ENCODE results near the gene TNS3.

TNS3 gene

DNA sequence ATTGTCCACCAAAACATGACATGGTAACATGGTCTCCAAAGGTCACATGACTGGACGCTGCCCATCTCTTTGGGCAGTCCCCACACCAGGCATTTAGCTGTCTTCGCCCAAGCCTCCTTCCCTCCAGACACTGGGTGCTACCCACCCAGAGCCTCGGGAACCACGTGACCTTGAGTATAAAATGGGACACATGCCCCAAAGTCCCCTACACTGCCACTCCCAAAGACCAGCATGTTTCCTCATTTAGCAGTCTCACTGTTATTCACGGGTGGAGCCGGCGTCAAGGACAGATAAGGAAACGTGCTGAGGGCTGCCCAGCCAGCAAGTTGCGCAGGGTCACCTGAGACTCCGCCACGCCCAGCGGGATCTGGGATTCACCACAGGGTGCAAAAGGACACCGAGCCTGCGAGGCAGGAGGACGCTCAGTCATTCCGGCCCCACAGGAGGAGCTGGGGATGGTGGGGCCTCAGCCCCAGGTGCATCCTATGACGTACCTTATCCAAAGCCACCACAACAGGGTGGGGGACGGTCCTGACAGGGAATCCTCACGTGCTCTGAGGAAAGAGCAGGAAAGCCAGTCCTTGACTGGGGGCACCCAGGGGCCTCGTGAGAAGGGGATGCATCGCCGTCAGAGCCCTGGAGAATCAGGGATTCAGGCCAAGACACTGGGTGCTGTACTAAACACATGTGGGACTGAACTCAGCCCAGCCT lies 226.9 kb downstream of the TNS3 start:
- Histone ChIP-seq H3K27ac (no peak overlapping the region), H3K4me3 (no peak overlapping the region)

GRCh38 chr7:47354071-47354470 lies 227.8 kb downstream of the TNS3 start:
- H3K27ac ChIP-seq, result no peak overlapping the region
- H3K4me3 ChIP-seq, result no peak overlapping the region

- H3K4me3 ChIP-seq, result no peak overlapping the region
Measured at GRCh38 chr7:47352394-47352968, 229.4 kb downstream of the TNS3 start.

GRCh38 chr7:47351233-47352154 lies 230.4 kb downstream of the TNS3 start:
- Histone ChIP-seq H3K27ac (no peak overlapping the region), H3K4me3 (no peak overlapping the region)

More at GRCh38 chr7:47352394-47352968, 229.4 kb downstream of the TNS3 start:
- H3K27ac ChIP-seq, result no peak overlapping the region

DNA sequence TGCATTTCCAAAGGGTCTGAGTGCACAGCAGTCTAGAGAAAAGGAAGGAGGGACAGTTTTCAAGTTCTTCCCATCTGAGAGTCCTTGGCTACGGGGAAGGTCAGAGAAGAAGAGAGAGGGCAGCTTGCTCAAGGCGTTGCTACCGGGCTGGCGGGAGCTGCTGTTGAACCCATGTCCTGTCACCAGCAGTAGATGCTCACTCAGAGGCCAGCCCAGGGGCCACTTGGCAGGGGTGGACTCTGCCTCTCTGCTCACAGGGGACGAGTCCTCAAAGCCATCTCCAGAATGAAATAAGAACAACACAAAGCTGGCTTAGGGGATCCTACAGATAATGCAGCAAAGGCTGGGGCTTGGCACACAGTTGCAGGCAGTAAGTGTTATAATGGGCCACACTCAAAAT lies 231.5 kb downstream of the TNS3 start:
- Histone ChIP-seq H3K27ac (no peak overlapping the region), H3K4me3 (no peak overlapping the region)

DNA sequence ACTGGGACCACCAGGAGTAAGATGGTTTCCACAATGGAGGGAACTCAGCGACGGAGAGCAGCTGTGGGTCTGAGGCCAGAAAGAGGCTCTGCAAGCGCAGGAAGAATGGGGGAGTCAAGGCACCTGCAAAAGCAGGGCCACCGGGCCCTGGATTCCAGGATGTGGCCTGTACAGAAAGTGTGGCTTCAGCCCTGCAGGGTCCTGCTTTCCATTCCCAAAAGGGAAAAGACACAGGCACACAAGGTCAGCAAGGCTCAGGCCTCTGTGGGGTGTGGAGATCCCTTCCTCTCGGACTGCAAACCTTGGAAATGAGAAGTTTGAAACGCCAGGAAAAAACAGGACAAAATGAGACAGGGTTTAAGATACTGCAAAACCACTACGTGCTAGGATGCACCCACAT lies 232.5 kb downstream of the TNS3 start:
- H3K27ac ChIP-seq, result no peak overlapping the region
- H3K4me3 ChIP-seq, result no peak overlapping the region

GRCh38 chr7:47347816-47348385 lies 234.0 kb downstream of the TNS3 start:
- no peak overlapping the region for H3K27ac ChIP-seq
- no peak overlapping the region for H3K4me3 ChIP-seq

DNA sequence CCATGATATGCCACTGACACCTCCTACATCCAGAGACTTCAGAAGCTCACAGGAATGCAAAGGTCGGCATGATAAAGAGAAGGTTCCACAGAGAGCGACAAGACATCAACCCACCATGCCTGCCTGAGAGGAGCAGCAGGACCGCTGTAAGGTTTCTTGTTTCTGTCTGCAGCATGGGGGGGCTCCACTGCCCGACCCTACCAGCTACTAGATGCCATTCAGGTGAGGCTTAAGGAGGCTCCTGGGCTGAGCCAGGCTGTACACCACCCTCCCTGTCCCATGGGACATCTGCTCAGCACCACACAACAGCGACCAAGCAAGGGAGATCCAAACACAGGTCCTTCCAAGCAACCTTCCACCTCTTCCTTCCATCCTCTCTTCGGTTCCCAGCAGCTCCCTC lies 234.6 kb downstream of the TNS3 start:
- no peak overlapping the region for H3K4me3 ChIP-seq
- no peak overlapping the region for H3K27ac ChIP-seq

- H3K4me3 ChIP-seq, result no peak overlapping the region
- peak overlapping the region in 1 of 21 experiments; percentile 36 for H3K27ac ChIP-seq
Measured at GRCh38 chr7:47346377-47346914, 235.5 kb downstream of the TNS3 start.

DNA sequence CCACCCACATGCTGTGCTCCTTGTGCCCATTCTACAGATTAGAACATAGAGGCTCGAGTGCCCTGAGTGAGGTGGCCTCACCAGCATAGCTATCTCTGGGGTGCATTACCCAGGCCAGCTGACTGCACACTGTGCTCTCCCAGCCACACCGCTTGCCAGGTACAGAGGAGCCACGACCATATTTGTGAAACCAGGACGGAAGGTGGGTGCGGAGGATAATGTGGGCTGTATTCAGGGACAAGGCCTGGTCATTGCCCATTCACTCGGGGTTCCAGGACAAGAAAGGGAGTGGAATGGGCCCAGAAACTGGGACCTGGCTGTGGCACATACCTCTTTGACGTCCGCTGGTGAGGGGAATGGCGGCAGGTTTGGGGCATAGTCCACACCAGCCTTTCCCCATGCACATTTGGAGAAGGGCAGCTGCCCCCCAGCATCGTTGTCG lies 236.0 kb downstream of the TNS3 start:
- Histone ChIP-seq H3K27ac (no peak overlapping the region), H3K4me3 (no peak overlapping the region)

DNA sequence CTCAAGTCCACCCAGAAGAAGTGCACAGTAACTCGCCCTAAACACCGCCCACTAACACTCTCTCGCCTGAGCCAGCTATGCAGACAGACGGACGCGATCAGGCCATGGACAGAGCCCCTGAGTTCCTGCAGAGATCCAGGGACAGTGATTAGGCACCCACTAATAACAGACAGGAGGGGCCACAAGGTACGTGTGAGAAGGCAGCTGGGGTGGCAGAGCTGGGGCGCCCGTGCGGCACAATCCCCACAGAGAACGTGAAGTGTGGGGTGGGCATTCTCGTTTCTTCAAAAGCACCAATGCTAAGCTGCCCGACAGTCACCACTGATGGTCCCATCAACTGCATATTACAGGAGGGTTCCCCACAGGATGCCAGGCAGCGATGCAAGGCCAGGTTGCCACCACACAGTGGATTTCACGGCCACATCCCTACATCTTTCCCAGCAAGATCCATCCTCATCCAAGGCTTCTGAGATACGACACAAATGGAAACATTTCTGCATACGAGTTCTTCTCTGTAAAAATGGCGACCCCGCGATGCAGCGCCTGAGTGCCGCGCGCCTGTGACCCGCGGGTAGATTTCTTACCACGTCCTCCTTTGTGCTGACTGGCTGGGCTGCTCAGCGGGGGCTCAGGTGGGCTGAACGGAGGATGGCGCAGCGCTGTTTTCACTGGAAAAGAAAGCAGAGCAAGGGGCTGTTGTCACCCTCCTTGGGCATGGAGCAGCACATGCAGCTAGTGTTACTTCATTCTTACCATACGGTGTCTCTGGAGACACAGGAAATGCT lies 237.5 kb downstream of the TNS3 start:
- no peak overlapping the region for H3K27ac ChIP-seq
- no peak overlapping the region for H3K4me3 ChIP-seq

GRCh38 chr7:47343061-47343455 lies 238.9 kb downstream of the TNS3 start:
- Histone ChIP-seq H3K27ac (no peak overlapping the region), H3K4me3 (no peak overlapping the region)

DNA sequence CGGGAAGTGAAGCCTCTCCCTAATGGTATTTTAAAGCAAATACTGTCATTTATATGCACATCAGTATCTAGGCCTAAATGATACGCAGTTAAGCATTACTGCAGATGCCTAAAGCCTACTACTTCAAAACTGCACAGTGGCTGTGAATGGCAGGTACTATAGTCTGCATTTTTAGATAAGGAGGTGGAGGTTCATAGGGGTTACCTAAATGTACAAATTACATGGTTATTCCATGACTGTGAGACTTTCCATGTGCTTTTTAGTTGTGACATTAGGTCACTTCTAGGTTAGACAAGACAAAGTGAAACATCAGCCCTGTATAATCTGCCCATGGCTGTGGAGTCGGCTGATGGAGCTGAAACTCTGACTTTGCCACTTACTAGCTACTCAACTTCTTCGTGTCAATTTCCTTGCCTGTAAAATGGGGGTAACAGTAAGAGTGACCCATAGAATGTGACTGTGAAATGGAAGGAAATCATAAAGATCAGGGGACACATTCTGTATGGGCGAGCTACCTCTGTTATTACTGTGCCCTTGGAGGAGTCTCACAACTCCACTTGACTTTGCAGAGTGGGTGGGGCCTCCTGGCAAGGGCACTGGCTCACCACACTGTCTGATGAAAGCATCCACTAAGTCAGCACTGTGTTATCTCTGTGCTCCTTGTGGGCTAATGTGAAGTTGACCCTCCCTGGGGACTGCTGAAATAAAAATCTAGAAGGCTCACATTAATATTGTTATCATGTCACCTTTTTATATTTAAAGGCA lies 239.4 kb downstream of the TNS3 start:
- no peak overlapping the region for H3K27ac ChIP-seq
- no peak overlapping the region for H3K4me3 ChIP-seq

GRCh38 chr7:47340517-47340916 lies 241.4 kb downstream of the TNS3 start:
- H3K4me3 ChIP-seq, result no peak overlapping the region
- H3K27ac ChIP-seq, result no peak overlapping the region

DNA sequence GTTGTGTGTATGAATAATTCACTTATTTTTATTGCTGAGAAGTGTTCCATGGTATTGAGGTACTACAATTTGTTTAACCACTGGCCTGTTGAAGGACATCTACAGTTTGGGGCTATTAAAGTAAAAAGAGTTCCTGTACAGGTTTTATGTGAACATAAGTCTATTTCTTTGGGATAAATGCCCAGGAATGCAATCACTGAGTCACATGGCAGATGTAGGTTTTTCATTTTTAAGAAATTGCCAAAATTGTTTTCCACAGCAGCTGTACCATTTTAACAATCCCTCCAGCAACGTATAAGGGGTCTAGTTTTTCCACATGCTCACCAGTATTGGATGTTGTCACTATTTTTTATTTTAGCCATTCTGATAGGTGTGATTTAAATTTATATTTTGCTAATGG lies 243.9 kb downstream of the TNS3 start:
- Histone ChIP-seq H3K27ac (no peak overlapping the region), H3K4me3 (no peak overlapping the region)

GRCh38 chr7:47337531-47337930 lies 244.4 kb downstream of the TNS3 start:
- no peak overlapping the region for H3K4me3 ChIP-seq
- no peak overlapping the region for H3K27ac ChIP-seq

- no peak overlapping the region for H3K4me3 ChIP-seq
- H3K27ac ChIP-seq, result peak overlapping the region in 1 of 21 experiments; percentile 60
Measured at GRCh38 chr7:47336472-47337425, 245.2 kb downstream of the TNS3 start.

Measured in skin epidermis (tissue), 12 donors.